Endothelial cell of umbilical vein (primary cell): ENCODE measurements around the gene RYR3. TPM values are rescaled to one million over a fixed set of nuclear protein-coding genes. Genes with fewer than 3 reads are reported as not detected.

ENCODE experiments used
- BruUV-seq: library from RNA; stranded (reverse); fragments of 400-500 nt; replicated peaks from 2 replicates; lab custom pipeline; 2021; lab: Mats Ljungman, UMichigan
- CTCF ChIA-PET: fragments of 300-600, 350-600 bp; sonication (Branson Sonifier 250); formaldehyde crosslinking; loops from one replicate; lab custom pipeline; 2021; ENCODE audit warnings: antibody characterized with exemption, inconsistent platforms; lab: Charles Lee
- POLR2A ChIA-PET: fragments of 300-600, 350-600 bp; sonication (Branson Sonifier 250); formaldehyde crosslinking; loops from one replicate; lab custom pipeline; 2021; ENCODE audit warnings: antibody characterized with exemption, inconsistent platforms; lab: Charles Lee
- DNase-seq: peaks from one replicate; pipeline ENCODE4 v3.0.0-alpha.2; 2011; ENCODE audit warnings: low read depth, low spot score
- FAIRE-seq: peaks from 2 replicates; lab custom pipeline; 2011; peaks lifted over from hg19 to GRCh38; lab: Jason Lieb, UNC
- H2AFZ ChIP-seq: 2 replicates; pipeline ENCODE4 v1.6.0; 2012; ENCODE audit warnings: low read depth, low read length, control low read depth, inconsistent platforms
- H3K27ac ChIP-seq: 2 replicates; pipeline ENCODE4 v1.5.1; 2011; ENCODE audit warnings: low read depth, mild to moderate bottlenecking, control low read depth, low read length, moderate library complexity; ENCODE audit not compliant: insufficient read depth
- H3K27me3 ChIP-seq, 2 experiments: 2 replicates each; pipeline versions ENCODE4 v1.6.0 to v1.6.1; 2011; ENCODE audit warnings: low read length in 2 of 2, mixed read lengths in 1 of 2; ENCODE audit not compliant: control insufficient read depth in 2 of 2, insufficient read depth in 2 of 2
- H3K36me3 ChIP-seq, 2 experiments: 2 replicates in 1 of 2; 3 replicates in 1 of 2; pipeline ENCODE4 v1.5.1; 2011; ENCODE audit warnings: low read length in 2 of 2, mild to moderate bottlenecking in 1 of 2, moderate library complexity in 1 of 2; ENCODE audit not compliant: control insufficient read depth in 2 of 2, insufficient read depth in 2 of 2; ENCODE audit errors: extremely low read depth in 1 of 2
- H3K4me1 ChIP-seq: 3 replicates; pipeline ENCODE4 v1.5.1; 2011; ENCODE audit warnings: mild to moderate bottlenecking, low read length; ENCODE audit not compliant: control insufficient read depth, insufficient read depth; ENCODE audit errors: extremely low read depth
- H3K4me2 ChIP-seq: 2 replicates; pipeline ENCODE4 v1.6.1; 2011; ENCODE audit warnings: low read length, control low read depth, mixed read lengths; ENCODE audit not compliant: insufficient read depth
- H3K4me3 ChIP-seq, 3 experiments: fragments of 200-600 bp in 1 of 3; sonication (generic), shearing (Covaris generic) in 1 of 3; replicated peaks in 1 of 3; 2 replicates each; pipeline ENCODE4 v1.5.1; 2011 to 2016; ENCODE audit warnings: control low read depth in 3 of 3, low read length in 3 of 3, mild to moderate bottlenecking in 2 of 3, inconsistent platforms in 1 of 3, low read depth in 1 of 3, moderate library complexity in 1 of 3; ENCODE audit not compliant: insufficient read depth in 1 of 3
- H3K79me2 ChIP-seq: 2 replicates; pipeline ENCODE4 v1.6.0; 2012; ENCODE audit warnings: low read length, inconsistent platforms; ENCODE audit not compliant: control insufficient read depth, insufficient read depth
- H3K9ac ChIP-seq: replicated peaks from 2 replicates; pipeline ENCODE3; 2011; ENCODE audit warnings: low read length, control low read depth; ENCODE audit not compliant: insufficient read depth; ENCODE audit errors: extremely low read depth
- H3K9me1 ChIP-seq: replicated peaks from 3 replicates; pipeline ENCODE4 v1.6.0; 2011; ENCODE audit warnings: mild to moderate bottlenecking, low read length; ENCODE audit not compliant: control insufficient read depth, insufficient read depth; ENCODE audit errors: extremely low read depth
- H3K9me3 ChIP-seq: replicated peaks from 2 replicates; pipeline ENCODE4 v1.5.1; 2012; ENCODE audit warnings: low read length, inconsistent platforms; ENCODE audit not compliant: control insufficient read depth, insufficient read depth
- H4K20me1 ChIP-seq: replicated peaks from 2 replicates; pipeline ENCODE3; 2011; ENCODE audit warnings: mild to moderate bottlenecking, low read length; ENCODE audit not compliant: control insufficient read depth, insufficient read depth; ENCODE audit errors: extremely low read depth
- EZH2 ChIP-seq: IDR thresholded peaks from 2 replicates; pipeline ENCODE4 v1.6.1; 2012; ENCODE audit warnings: borderline replicate concordance, low read depth, mild to moderate bottlenecking, moderate library complexity, low read length, inconsistent platforms; ENCODE audit not compliant: severe bottlenecking
- FOS ChIP-seq: IDR thresholded peaks from 2 replicates; pipeline ENCODE4 v1.6.1; 2011; ENCODE audit warnings: mild to moderate bottlenecking, low read length, moderate library complexity, borderline replicate concordance; ENCODE audit not compliant: insufficient read depth
- GATA2 ChIP-seq: IDR thresholded peaks from 2 replicates; pipeline ENCODE4 v1.7.0; 2011; ENCODE audit warnings: low read depth, mild to moderate bottlenecking, moderate library complexity, mixed read lengths, low read length; ENCODE audit not compliant: insufficient read length, insufficient read depth
- JUN ChIP-seq: IDR thresholded peaks from 2 replicates; pipeline ENCODE4 v1.6.1; 2011; ENCODE audit warnings: borderline replicate concordance, low read depth; ENCODE audit not compliant: insufficient read length, insufficient read depth
- MYC ChIP-seq: IDR thresholded peaks from one replicate; pipeline ENCODE4 v1.6.1; 2011; ENCODE audit warnings: mild to moderate bottlenecking, low read depth, low read length
- POLR2A ChIP-seq: IDR thresholded peaks from 2 replicates; pipeline ENCODE4 v1.6.1; 2012; ENCODE audit warnings: low read depth, mild to moderate bottlenecking, control low read depth, low read length
- POLR2AphosphoS5 ChIP-seq: IDR thresholded peaks from 2 replicates; pipeline ENCODE4 v1.6.1; 2012; ENCODE audit warnings: low read depth, mild to moderate bottlenecking, control low read depth, low read length, moderate library complexity; ENCODE audit not compliant: insufficient read depth
- dilution Hi-C: fragments of 300-500 bp; cut with MboI; formaldehyde crosslinking; loops from one replicate; pipeline ENCODE4 v1.15.0; 2019; ENCODE audit warnings: low sequenced_read_pairs; ENCODE audit not compliant: extremely low pct_ligation_motif_present
- intact Hi-C: fragments of 100-400 bp; cut with micrococcal nuclease; formaldehyde crosslinking; loops from one replicate; pipeline ENCODE4 v1.10.0; 2022
- polyA plus RNA-seq, 4 experiments: library from polyadenylated mRNA; depleted of rRNA in 3 of 4; stranded (reverse) in 3 of 4; unstranded in 1 of 4; fragments of >200 nt; gene quantifications; 2 replicates each; pipeline versions ENCODE4 v1.2.1 to v1.2.3, GENCODE V29; 2011 to 2012; ENCODE audit warnings: missing spikeins in 1 of 4
- total RNA-seq: library from RNA; stranded (reverse); gene quantifications from 2 replicates; pipeline ENCODE4 v1.2.3, GENCODE V29; 2021
- TF ChIP-seq, protein P1 (sequence below), 2 donors: IDR thresholded peaks; 1 replicate in 1 of 2; 2 replicates in 1 of 2; pipeline ENCODE4 v1.5.1; 2011; ENCODE audit warnings: low read length in 2 of 2, mild to moderate bottlenecking in 2 of 2, moderate library complexity in 2 of 2, control low read depth in 1 of 2, inconsistent platforms in 1 of 2, low read depth in 1 of 2; ENCODE audit not compliant: insufficient read depth in 1 of 2; ENCODE audit errors: extremely low read depth in 1 of 2
- TF ChIP-seq, protein P2 (sequence below): IDR thresholded peaks from 2 replicates; pipeline ENCODE4 v1.6.1; 2011; ENCODE audit not compliant: insufficient read depth, insufficient read length

Gene RYR3
- total and polyA plus RNA-seq, 2 donors (not counting 3 experiments of a cell fraction or from before 2014, with no cell fraction given): not detected

DNA sequence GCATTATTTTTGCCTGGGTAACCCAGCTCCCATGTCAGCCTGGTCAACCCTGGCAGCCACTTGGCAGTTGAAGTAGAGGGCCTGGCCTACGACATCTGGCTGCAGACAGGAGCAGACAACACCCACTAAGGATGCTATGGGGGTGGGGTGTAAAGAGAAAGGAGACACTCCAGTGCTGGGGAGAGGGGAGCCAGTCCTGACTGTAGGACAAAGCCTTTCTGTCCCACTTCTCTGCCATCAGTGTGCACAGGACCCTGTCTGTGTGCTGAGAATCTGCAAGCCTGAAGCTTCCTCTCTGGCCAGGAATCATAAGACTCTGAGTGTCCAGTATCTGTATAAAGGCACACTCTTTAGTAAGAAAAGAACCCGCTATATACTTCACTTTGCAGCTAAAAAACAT lies 561.2 kb downstream of the RYR3 start:
- intact Hi-C loops (no loop called here), dilution Hi-C loops (no loop called here)
- Histone ChIP-seq H3K4me3 (no peak overlapping the region), H3K9ac (no peak overlapping the region), H2AFZ (no peak overlapping the region), H3K27me3 (no peaks in the 10 kb centered on the region), H3K36me3 (no peaks in the 10 kb centered on the region), H3K9me1 (no peaks in the 10 kb centered on the region), H3K4me1 (no peaks in the 10 kb centered on the region), H4K20me1 (no peaks in the 10 kb centered on the region), H3K9me3 (no peaks in the 10 kb centered on the region), H3K27ac (no peak overlapping the region), H3K79me2 (no peaks in the 10 kb centered on the region), H3K4me2 (no peak overlapping the region)
- BruUV-seq: no TSS peak
- DNase-seq (no peak), FAIRE-seq (no peak)
- CTCF ChIA-PET: interaction anchor here (0.6 kb wide), 1 partner anchor 162 kb away, joined by 3 read pairs; no protein-coding TSS in a partner anchor
- POLR2A ChIA-PET: no interaction called here
- TF ChIP-seq POLR2A (no peak), EZH2 (no peak), POLR2AphosphoS5 (no peak), FOS (no peak), JUN (no peak), MYC (no peak), GATA2 (no peak)
- TF ChIP-seq, protein P1, sequence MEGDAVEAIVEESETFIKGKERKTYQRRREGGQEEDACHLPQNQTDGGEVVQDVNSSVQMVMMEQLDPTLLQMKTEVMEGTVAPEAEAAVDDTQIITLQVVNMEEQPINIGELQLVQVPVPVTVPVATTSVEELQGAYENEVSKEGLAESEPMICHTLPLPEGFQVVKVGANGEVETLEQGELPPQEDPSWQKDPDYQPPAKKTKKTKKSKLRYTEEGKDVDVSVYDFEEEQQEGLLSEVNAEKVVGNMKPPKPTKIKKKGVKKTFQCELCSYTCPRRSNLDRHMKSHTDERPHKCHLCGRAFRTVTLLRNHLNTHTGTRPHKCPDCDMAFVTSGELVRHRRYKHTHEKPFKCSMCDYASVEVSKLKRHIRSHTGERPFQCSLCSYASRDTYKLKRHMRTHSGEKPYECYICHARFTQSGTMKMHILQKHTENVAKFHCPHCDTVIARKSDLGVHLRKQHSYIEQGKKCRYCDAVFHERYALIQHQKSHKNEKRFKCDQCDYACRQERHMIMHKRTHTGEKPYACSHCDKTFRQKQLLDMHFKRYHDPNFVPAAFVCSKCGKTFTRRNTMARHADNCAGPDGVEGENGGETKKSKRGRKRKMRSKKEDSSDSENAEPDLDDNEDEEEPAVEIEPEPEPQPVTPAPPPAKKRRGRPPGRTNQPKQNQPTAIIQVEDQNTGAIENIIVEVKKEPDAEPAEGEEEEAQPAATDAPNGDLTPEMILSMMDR (IDR thresholded peaks at IDR 0.05; ENCODE audit: extremely low read depth in 1 of 2, insufficient read depth in 1 of 2, low read depth in 1 of 2, low read length in 2 of 2): no peak
- TF ChIP-seq, protein P2, sequence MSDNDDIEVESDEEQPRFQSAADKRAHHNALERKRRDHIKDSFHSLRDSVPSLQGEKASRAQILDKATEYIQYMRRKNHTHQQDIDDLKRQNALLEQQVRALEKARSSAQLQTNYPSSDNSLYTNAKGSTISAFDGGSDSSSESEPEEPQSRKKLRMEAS: no peak
